GM19452 (cell line): ENCODE results near the gene PTPN13.

Experiments used
- ATAC-seq: cut with Tn5 transposase; IDR thresholded peaks from one replicate; pipeline ENCODE4 v1.9.1; 2021; ENCODE audit not compliant: unreplicated experiment

Gene PTPN13

GRCh38 chr4:86815653-86816052 is 221.5 kb downstream of the PTPN13 start:
- no peak for ATAC-seq

- no peak for ATAC-seq
Measured at GRCh38 chr4:86816501-86817273, 222.6 kb downstream of the PTPN13 start.

DNA sequence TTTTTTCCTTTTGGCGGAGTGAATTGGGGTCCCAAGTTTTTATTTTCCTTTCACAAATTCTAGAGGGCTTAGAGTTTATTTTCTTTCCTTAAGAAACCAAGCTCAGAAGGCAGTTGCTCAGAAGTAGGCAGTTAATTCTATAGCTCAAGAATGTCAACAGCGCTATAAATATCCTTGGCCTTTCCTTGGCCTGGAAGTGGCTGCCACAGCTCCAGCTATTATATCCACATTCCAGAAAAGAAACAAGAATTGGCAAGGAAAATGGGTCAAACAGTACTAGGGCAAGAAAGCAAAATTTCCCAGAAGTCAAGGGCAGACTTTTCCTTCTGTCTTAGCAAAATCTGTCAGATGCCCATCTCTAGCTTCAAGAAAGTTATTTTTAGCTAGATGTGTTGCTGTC is 224.1 kb downstream of the PTPN13 start:
- no peak for ATAC-seq

DNA sequence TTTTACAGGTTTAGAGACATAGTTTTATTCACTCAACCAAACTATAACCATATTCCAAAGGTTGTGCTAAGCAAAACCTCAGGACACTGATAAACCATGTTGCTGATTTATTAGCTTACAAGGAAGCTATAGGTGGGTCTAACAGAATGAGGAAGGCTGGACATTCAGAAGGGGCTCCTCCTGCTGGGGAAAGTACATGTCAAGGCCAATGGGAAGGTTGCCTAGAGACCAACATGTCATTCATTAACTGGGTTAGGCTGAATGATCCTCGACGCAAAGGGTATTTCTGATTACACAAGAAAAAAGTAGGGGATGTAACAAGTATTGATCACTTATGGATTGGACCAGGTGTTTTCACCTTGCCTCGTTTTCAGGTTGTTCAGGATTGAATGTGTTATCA is 224.7 kb downstream of the PTPN13 start:
- ATAC-seq = no peak

DNA sequence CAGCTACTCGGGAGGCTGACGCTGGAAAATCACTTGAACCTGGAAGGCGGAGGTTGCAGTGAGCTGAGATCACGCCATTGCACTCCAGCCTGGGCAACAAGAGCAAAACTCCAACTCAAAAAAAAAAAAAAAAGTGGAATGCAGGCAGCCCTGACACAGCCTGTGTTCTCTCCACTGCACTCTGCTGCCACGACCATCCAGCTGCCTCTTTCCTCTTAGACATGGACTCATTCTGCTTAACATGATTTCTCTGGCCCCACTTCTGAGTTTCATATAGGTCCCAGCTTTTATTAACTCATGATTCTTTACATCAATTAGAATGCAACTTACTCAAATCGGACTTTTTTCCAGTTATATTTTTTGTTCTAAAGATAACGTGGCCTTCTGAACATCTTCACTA is 225.4 kb downstream of the PTPN13 start:
- ATAC-seq = no peak

DNA sequence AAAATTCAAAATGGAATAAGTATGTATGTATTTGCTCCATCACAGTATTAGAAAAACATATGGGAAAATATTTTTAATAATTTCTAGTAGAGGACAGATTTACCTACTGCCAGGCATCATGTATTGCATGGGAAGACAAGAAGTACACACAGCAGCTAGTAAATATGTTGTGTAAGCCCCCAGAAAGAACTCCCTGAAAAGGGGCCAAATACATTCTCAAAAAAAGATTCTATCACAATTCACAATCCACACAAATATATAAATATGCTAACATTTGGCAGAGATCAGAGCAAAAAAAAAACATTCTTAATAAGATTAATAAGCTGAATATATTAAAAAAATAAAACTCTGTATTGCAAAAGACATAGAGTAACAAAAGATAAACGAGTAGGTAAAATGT is 227.0 kb downstream of the PTPN13 start:
- no peak for ATAC-seq

GRCh38 chr4:86822136-86822535 is 228.0 kb downstream of the PTPN13 start:
- no peak for ATAC-seq

DNA sequence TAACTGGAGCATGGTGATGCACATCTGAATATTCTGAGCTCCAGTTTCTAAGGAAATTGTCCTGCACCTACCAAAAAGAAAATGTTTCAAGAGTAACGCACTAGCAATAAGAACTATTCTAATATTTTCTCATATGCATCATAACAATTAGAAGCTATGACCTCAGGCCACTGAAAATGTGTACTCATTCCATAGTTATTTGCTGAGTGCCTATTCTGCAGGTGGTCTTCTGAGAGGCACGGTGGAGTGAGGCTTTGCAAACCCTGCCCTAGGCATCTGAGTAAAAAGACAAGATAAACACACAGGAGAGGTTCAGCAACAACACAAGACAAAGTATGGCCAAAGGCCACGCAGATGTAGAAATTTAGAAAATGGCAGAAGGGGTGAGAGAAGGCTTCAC is 231.4 kb downstream of the PTPN13 start:
- no peak for ATAC-seq

DNA sequence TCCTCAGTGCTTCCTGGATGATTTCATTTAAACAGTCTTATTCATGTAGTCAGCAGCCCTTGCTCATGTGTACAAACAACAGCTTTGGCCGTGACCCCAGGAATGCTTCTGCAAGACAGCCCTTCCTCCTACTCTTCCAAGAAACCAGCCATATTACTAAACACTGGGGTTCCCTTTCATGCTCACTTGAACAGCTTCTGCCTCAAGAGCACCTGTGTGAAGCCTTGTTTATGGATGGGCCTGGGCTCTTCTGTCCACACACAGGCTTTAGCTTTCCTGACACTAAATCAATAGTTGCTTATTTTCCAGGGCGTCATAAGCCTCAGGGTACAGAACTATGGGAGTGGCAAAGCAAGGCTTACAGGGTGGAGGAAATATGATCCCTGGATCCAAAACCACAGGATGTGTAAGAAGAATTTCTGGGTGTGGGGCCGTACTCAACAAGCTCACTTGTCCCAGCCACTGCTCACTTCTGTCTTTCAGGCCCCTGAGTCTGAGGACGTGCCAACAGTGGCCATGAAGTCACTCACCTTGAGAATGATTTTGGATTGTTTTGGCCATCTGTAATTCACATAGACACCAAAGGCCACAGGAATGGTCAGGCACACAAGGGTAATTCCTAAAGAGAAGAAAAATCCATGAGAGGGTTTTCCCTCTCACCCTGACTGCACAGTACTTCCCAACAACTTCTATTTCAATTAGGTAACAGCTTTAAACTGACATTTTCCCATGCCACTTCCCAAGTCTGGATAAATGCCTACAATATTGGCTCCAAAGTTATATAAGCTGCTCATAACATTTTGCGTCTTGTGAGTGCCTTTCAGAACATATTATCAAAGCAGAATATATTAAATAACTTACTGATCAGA is 237.4 kb downstream of the PTPN13 start:
- ATAC-seq = no peak

GRCh38 chr4:86833615-86834014 is 239.5 kb downstream of the PTPN13 start:
- ATAC-seq = no peak

DNA sequence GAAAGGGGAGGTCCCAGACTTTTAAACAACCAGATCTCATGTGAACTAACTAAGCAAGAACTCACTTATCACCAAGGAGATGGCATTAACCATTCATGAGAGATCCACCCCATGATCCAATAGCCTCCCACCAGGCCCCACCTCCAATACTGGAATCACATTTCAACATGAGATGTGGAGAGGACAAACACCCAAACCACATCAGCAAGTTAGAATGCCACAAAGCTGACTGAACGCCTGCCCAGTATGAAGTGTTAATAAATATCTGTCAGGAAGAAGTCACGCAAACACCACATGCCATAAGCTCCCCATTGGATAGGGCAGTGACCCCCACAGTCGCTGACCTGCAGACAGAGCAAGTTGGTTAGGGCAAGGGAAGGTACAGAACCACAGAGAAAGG is 240.8 kb downstream of the PTPN13 start:
- ATAC-seq = no peak

DNA sequence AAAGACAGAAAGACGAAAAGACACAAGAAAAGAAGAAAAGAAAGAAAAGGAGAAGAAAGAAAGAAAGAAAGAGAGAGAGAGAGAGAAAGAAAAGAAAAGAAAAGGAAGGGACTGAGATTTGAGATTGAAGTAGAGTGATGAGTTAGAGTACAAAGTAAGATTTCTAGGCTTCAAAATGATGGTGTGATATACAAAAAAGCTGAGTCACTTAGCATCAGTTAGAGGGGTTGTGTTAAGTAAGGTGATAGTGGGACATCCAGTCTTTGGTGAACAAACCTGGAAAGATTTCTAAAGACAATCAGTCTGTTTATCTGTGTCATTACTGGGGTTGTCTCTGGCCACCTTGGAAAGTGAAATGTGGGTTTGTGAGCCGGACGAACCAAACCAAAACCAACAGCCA is 241.6 kb downstream of the PTPN13 start:
- no peak for ATAC-seq

DNA sequence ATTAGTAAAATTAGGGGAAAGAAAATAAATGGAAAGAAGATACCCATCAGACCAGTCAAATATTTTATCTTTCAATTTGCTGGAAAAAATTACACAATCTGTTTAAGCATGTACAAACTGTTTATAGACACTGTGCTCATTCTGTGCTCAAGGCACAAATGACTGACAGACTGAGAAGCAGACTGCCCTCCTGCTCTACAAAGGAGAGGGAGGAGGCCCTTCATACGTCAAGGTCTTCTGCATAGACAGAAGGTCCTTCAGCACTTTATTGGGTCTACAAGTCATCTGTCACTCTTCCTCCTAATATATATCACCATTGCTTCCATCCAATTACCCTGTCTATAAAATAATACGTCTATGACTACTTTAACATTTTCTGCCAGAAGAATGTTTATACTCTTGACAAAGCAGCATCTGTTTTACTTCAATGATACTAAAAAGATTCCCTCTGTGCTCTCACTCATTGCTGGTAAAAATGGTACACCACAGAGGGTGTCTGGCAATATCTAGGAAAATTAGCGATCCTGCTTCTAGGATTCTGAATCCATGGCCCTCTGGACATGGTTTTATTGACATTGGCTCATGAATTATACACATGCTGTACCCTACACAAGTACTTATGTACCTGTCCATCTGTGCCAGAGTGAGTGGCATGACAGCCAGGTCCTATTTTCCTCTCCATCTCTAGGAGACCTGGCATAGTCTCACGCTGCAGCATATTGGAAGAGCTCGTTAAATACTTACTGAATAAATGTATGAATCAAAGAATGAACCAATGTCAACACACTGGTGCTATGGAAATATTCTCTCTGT is 243.8 kb downstream of the PTPN13 start:
- ATAC-seq = no peak

GRCh38 chr4:86840858-86841257 is 246.7 kb downstream of the PTPN13 start:
- no peak for ATAC-seq

DNA sequence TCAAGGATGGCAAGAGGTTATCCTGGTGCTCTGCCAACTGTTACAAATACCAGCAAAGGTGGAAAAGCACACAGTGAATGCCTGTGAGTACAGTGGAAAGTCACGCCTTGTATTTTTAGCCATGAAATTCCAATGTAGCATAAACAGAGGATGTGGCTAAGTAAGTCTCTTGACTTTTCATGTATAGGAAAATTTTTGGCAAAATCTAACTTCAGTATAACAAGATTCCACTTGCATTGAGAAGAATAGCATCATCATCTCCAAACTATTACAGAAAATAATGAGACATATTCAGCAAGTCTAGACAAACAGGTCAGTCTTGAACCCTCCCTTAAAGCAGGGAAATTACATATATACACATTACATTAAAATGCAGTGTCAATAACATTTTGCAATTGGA is 247.2 kb downstream of the PTPN13 start:
- ATAC-seq = no peak

DNA sequence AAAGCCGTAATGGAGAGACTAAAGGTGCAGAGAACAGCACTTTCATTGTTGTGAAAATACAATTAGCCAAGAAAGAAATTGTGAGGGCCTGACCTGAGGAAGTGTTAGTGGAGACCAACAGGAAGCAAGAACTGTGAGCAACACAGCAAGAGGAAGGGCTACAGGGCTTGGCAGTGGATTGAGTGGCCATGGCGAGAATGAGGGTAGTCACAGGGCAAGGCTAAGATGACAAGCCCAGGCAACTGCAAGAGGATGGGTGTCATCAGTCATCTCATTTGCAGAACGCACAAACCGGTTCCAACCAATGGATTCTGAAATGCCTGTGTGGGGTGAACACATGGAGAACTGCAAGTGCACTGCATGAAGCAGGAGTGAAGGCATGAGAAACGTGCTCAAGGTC is 251.5 kb downstream of the PTPN13 start:
- ATAC-seq = no peak

DNA sequence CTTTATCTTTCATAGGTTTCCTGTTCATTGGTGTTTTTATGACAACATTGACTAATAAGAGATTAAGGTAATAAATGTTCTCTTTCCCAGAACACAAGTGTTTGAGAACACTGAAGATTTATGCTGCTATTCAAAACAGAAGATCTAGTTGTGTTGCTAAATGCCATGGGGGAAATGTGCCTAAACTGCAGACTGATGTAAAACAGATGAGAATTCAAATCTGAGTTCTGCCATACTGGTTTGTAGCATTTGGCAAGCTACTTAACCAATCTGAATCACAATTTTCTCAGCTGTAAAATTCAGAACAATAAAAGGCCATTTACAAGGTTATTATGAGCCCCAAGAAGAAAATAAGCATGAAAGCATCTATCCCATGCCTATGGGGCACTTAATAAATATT is 252.8 kb downstream of the PTPN13 start:
- ATAC-seq = no peak

- no peak for ATAC-seq
Measured at GRCh38 chr4:86847571-86847970, 253.5 kb downstream of the PTPN13 start.

DNA sequence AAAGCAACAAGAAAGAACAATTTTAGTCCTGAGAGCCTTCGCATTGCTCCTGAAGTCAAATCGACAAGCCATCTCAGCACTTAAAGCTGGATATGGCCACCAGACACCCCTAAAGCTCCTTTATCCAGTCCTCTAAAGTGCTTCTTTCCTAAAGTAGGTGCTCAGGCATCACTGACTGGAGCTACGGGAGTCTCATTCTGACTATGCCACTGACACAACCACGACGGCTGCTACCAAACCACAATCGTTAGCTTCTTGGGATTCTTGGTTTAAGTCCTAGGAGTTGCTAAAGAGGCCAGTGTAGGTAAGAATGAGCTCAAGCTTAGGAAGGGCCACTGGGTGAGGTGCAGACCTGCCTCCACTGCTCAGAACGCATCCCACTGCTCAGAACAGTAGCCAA is 254.0 kb downstream of the PTPN13 start:
- no peak for ATAC-seq

DNA sequence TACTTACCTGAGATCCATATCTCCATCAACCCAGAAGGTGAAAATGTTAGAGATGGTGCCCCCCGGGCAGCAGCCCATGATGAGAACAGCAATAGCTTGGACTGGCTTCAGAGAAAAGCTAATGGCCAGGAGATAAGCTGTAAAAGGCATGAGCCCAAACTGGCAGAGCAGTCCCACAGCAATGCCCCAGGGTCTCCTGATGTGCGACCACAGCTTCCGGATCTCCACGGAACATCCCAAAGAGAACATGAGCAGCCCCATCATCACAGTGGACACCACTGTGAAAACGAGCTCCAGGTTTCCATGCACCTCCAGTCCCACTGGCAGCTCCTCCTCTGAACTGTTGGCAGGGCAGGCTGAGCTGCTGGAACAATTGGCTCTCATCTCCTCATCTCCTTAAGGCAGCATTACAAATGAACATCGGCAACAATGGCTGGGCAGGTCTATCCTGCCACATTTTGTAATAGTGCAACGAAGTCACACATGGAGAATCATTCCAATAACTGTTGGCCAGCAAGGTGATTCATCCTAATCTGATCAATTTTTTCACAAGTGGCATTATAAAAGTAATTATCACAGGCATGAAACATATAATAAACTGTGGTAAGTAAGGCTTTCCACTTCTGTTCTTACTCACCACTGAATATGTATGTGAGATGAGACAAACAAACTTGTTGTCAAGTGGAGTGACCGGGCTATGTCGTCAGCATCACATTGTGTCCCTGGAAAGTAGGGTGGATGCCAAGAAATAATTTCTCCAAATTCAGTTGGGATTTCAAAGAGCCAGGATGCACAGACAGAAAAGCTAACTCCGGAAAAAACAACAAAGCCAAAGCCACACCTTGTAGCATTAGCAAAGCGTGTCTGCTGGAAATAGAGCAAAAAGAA is 254.9 kb downstream of the PTPN13 start, which contains the start of gene SLC10A6:
SLC10A6 (minus strand) TSS at position 653 of the 888 bp plus-strand sequence; CDS start at position 384, 269 bp downstream.
- no peak for ATAC-seq
